Cardiac muscle cell (in vitro differentiated cells and primary cell): ENCODE data around the gene PLEKHD1. TPM values are rescaled to one million over a fixed set of nuclear protein-coding genes. Genes with fewer than 3 reads are reported as not detected.
A peak's percentile ranks its signal among the peaks of the same experiment; 100 is the strongest.

Source experiments
- DNase-seq, 2 donors: peaks; one replicate each; pipeline versions ENCODE4 v3.0.0 to v3.0.0-alpha.2; 2010 to 2017; ENCODE audit warnings: low read depth in 1 of 2, low spot score in 1 of 2
- H3K27ac ChIP-seq: fragments of 200-600 bp; sonication (generic); 2 replicates; pipeline ENCODE4 v1.5.1; 2016
- H3K27me3 ChIP-seq: fragments of 200-600 bp; sonication (generic); 2 replicates; pipeline ENCODE4 v1.6.0; 2016; ENCODE audit warnings: control low read depth
- H3K36me3 ChIP-seq: fragments of 200-600 bp; sonication (generic); 2 replicates; pipeline ENCODE4 v1.5.1; 2016; ENCODE audit warnings: control low read depth
- H3K4me1 ChIP-seq: fragments of 200-600 bp; sonication (generic); 2 replicates; pipeline ENCODE4 v1.8.1; 2017; ENCODE audit warnings: low read depth, mild to moderate bottlenecking, mixed run types
- H3K4me3 ChIP-seq: fragments of 200-600 bp; sonication (generic); 2 replicates; pipeline ENCODE4 v1.5.1; 2016; ENCODE audit warnings: mild to moderate bottlenecking
- H3K9me3 ChIP-seq: fragments of 200-600 bp; sonication (generic); 2 replicates; pipeline ENCODE4 v1.5.1; 2017; ENCODE audit warnings: low read depth, mild to moderate bottlenecking, control low read depth
- CTCF ChIP-seq: IDR thresholded peaks from 2 replicates; pipeline ENCODE4 v1.5.1; 2012; ENCODE audit warnings: low read depth, mild to moderate bottlenecking, low read length
- polyA plus RNA-seq: library from polyadenylated mRNA; unstranded; fragments of >200 nt; fragmentation: Nextera tagmentation; extraction: Ambion mirVana; gene quantifications from 2 replicates; pipeline ENCODE4 v1.2.1, GENCODE V29; 2016
- total RNA-seq: library from RNA; depleted of rRNA; stranded (reverse); fragments of >200 nt; gene quantifications from 2 replicates; pipeline ENCODE4 v1.2.3, GENCODE V29; 2016

The PLEKHD1 gene
- total and polyA plus RNA-seq, 2 experiments from 2014 or later = 0.12 to 0.37 TPM

GRCh38 chr14:69451941-69452340 is 32.6 kb upstream of the PLEKHD1 start:
- no peak overlapping the region for H3K4me3 ChIP-seq
- no peak for DNase-seq
- H3K27me3 ChIP-seq = no peaks in the 10 kb centered on the region

GRCh38 chr14:69458350-69458749 is 26.2 kb upstream of the PLEKHD1 start:
- no peak overlapping the region for H3K4me3 ChIP-seq
- no peaks in the 10 kb centered on the region for H3K9me3 ChIP-seq
- DNase-seq = no peak
- no peak overlapping the region for H3K27ac ChIP-seq
- no peaks in the 10 kb centered on the region for H3K27me3 ChIP-seq
- no peaks in the 10 kb centered on the region for H3K4me1 ChIP-seq
- TF ChIP-seq CTCF = no peak
- H3K36me3 ChIP-seq = peaks cover 31% of the 10 kb centered on the region

More at GRCh38 chr14:69451941-69452340, 32.6 kb upstream of the PLEKHD1 start:
- no peak for TF ChIP-seq CTCF
- H3K27ac ChIP-seq = no peak overlapping the region
- no peaks in the 10 kb centered on the region for H3K9me3 ChIP-seq
- H3K4me1 ChIP-seq = no peaks in the 10 kb centered on the region
- peaks cover 19% of the 10 kb centered on the region for H3K36me3 ChIP-seq

- no peak for TF ChIP-seq CTCF
- H3K36me3 ChIP-seq = peaks cover 31% of the 10 kb centered on the region
- no peak overlapping the region for H3K27ac ChIP-seq
- H3K9me3 ChIP-seq = no peaks in the 10 kb centered on the region
- no peaks in the 10 kb centered on the region for H3K27me3 ChIP-seq
- DNase-seq = no peak
- no peaks in the 10 kb centered on the region for H3K4me1 ChIP-seq
- H3K4me3 ChIP-seq = no peak overlapping the region
Measured at GRCh38 chr14:69459122-69459521, 25.4 kb upstream of the PLEKHD1 start.

GRCh38 chr14:69460093-69460701 is 24.3 kb upstream of the PLEKHD1 start:
- Histone ChIP-seq H3K9me3 (no peaks in the 10 kb centered on the region), H3K4me1 (no peaks in the 10 kb centered on the region), H3K36me3 (peaks cover 23% of the 10 kb centered on the region), H3K27ac (no peak overlapping the region), H3K27me3 (no peaks in the 10 kb centered on the region), H3K4me3 (no peak overlapping the region)
- TF ChIP-seq CTCF = peak; percentile 86
- peak; percentile 64 to 92 for DNase-seq

- Histone ChIP-seq H3K27me3 (no peaks in the 10 kb centered on the region), H3K4me1 (no peaks in the 10 kb centered on the region), H3K36me3 (no peaks in the 10 kb centered on the region), H3K9me3 (no peaks in the 10 kb centered on the region), H3K27ac (no peak overlapping the region), H3K4me3 (no peak overlapping the region)
- TF ChIP-seq CTCF = no peak
- peak in 1 of 2 donors; percentile 12 for DNase-seq
Measured at GRCh38 chr14:69464379-69464778, 20.1 kb upstream of the PLEKHD1 start.
